DND-41 (cell line): ENCODE results near the gene NAXD.

Source experiments
- CTCF ChIP-seq: IDR thresholded peaks from 2 replicates; pipeline ENCODE4 v1.5.1; 2012; ENCODE audit warnings: borderline replicate concordance, low read length, moderate library complexity, mild to moderate bottlenecking; ENCODE audit not compliant: poor library complexity, severe bottlenecking; ENCODE audit errors: extremely low read depth
- EZH2 ChIP-seq: IDR thresholded peaks from 3 replicates; pipeline ENCODE4 v1.6.1; 2012; ENCODE audit warnings: borderline replicate concordance, low read depth, mild to moderate bottlenecking, moderate library complexity, low read length, inconsistent platforms; ENCODE audit not compliant: severe bottlenecking

- no peak for TF ChIP-seq CTCF
- no peak for TF ChIP-seq EZH2
Observed at GRCh38 chr13:110628477-110628793, 13.1 kb downstream of the NAXD start.
